Endothelial cell of umbilical vein (primary cell): ENCODE measurements around the gene TIA1. TPM values are rescaled to one million over a fixed set of nuclear protein-coding genes. Genes with fewer than 3 reads are reported as not detected.

Experiments used
- BruUV-seq: library from RNA; stranded (reverse); fragments of 400-500 nt; replicated peaks from 2 replicates; lab custom pipeline; 2021; lab: Mats Ljungman, UMichigan
- CTCF ChIA-PET: fragments of 300-600, 350-600 bp; sonication (Branson Sonifier 250); formaldehyde crosslinking; loops from one replicate; lab custom pipeline; 2021; ENCODE audit warnings: antibody characterized with exemption, inconsistent platforms; lab: Charles Lee
- POLR2A ChIA-PET: fragments of 300-600, 350-600 bp; sonication (Branson Sonifier 250); formaldehyde crosslinking; loops from one replicate; lab custom pipeline; 2021; ENCODE audit warnings: antibody characterized with exemption, inconsistent platforms; lab: Charles Lee
- DNase-seq: peaks from one replicate; pipeline ENCODE4 v3.0.0-alpha.2; 2011; ENCODE audit warnings: low read depth, low spot score
- FAIRE-seq: peaks from 2 replicates; lab custom pipeline; 2011; peaks lifted over from hg19 to GRCh38; lab: Jason Lieb, UNC
- H2AFZ ChIP-seq: 2 replicates; pipeline ENCODE4 v1.6.0; 2012; ENCODE audit warnings: low read depth, low read length, control low read depth, inconsistent platforms
- H3K27ac ChIP-seq: 2 replicates; pipeline ENCODE4 v1.5.1; 2011; ENCODE audit warnings: low read depth, mild to moderate bottlenecking, control low read depth, low read length, moderate library complexity; ENCODE audit not compliant: insufficient read depth
- H3K27me3 ChIP-seq, 2 experiments: 2 replicates each; pipeline versions ENCODE4 v1.6.0 to v1.6.1; 2011; ENCODE audit warnings: low read length in 2 of 2, mixed read lengths in 1 of 2; ENCODE audit not compliant: control insufficient read depth in 2 of 2, insufficient read depth in 2 of 2
- H3K36me3 ChIP-seq, 2 experiments: 2 replicates in 1 of 2; 3 replicates in 1 of 2; pipeline ENCODE4 v1.5.1; 2011; ENCODE audit warnings: low read length in 2 of 2, mild to moderate bottlenecking in 1 of 2, moderate library complexity in 1 of 2; ENCODE audit not compliant: control insufficient read depth in 2 of 2, insufficient read depth in 2 of 2; ENCODE audit errors: extremely low read depth in 1 of 2
- H3K4me1 ChIP-seq: 3 replicates; pipeline ENCODE4 v1.5.1; 2011; ENCODE audit warnings: mild to moderate bottlenecking, low read length; ENCODE audit not compliant: control insufficient read depth, insufficient read depth; ENCODE audit errors: extremely low read depth
- H3K4me2 ChIP-seq: 2 replicates; pipeline ENCODE4 v1.6.1; 2011; ENCODE audit warnings: low read length, control low read depth, mixed read lengths; ENCODE audit not compliant: insufficient read depth
- H3K4me3 ChIP-seq, 3 experiments: fragments of 200-600 bp in 1 of 3; sonication (generic), shearing (Covaris generic) in 1 of 3; replicated peaks in 1 of 3; 2 replicates each; pipeline ENCODE4 v1.5.1; 2011 to 2016; ENCODE audit warnings: control low read depth in 3 of 3, low read length in 3 of 3, mild to moderate bottlenecking in 2 of 3, inconsistent platforms in 1 of 3, low read depth in 1 of 3, moderate library complexity in 1 of 3; ENCODE audit not compliant: insufficient read depth in 1 of 3
- H3K79me2 ChIP-seq: 2 replicates; pipeline ENCODE4 v1.6.0; 2012; ENCODE audit warnings: low read length, inconsistent platforms; ENCODE audit not compliant: control insufficient read depth, insufficient read depth
- H3K9ac ChIP-seq: replicated peaks from 2 replicates; pipeline ENCODE3; 2011; ENCODE audit warnings: low read length, control low read depth; ENCODE audit not compliant: insufficient read depth; ENCODE audit errors: extremely low read depth
- H3K9me1 ChIP-seq: replicated peaks from 3 replicates; pipeline ENCODE4 v1.6.0; 2011; ENCODE audit warnings: mild to moderate bottlenecking, low read length; ENCODE audit not compliant: control insufficient read depth, insufficient read depth; ENCODE audit errors: extremely low read depth
- H3K9me3 ChIP-seq: replicated peaks from 2 replicates; pipeline ENCODE4 v1.5.1; 2012; ENCODE audit warnings: low read length, inconsistent platforms; ENCODE audit not compliant: control insufficient read depth, insufficient read depth
- H4K20me1 ChIP-seq: replicated peaks from 2 replicates; pipeline ENCODE3; 2011; ENCODE audit warnings: mild to moderate bottlenecking, low read length; ENCODE audit not compliant: control insufficient read depth, insufficient read depth; ENCODE audit errors: extremely low read depth
- FOS ChIP-seq: IDR thresholded peaks from 2 replicates; pipeline ENCODE4 v1.6.1; 2011; ENCODE audit warnings: mild to moderate bottlenecking, low read length, moderate library complexity, borderline replicate concordance; ENCODE audit not compliant: insufficient read depth
- POLR2AphosphoS5 ChIP-seq: IDR thresholded peaks from 2 replicates; pipeline ENCODE4 v1.6.1; 2012; ENCODE audit warnings: low read depth, mild to moderate bottlenecking, control low read depth, low read length, moderate library complexity; ENCODE audit not compliant: insufficient read depth
- dilution Hi-C: fragments of 300-500 bp; cut with MboI; formaldehyde crosslinking; loops from one replicate; pipeline ENCODE4 v1.15.0; 2019; ENCODE audit warnings: low sequenced_read_pairs; ENCODE audit not compliant: extremely low pct_ligation_motif_present
- intact Hi-C: fragments of 100-400 bp; cut with micrococcal nuclease; formaldehyde crosslinking; loops from one replicate; pipeline ENCODE4 v1.10.0; 2022
- polyA plus RNA-seq, 4 experiments: library from polyadenylated mRNA; depleted of rRNA in 3 of 4; stranded (reverse) in 3 of 4; unstranded in 1 of 4; fragments of >200 nt; gene quantifications; 2 replicates each; pipeline versions ENCODE4 v1.2.1 to v1.2.3, GENCODE V29; 2011 to 2012; ENCODE audit warnings: missing spikeins in 1 of 4
- total RNA-seq: library from RNA; stranded (reverse); gene quantifications from 2 replicates; pipeline ENCODE4 v1.2.3, GENCODE V29; 2021

TIA1 gene
- total and polyA plus RNA-seq, 2 donors (not counting 3 experiments of a cell fraction or from before 2014, with no cell fraction given), result 60.2 to 163 TPM

GRCh38 chr2:70283500-70284191, 35.2 kb upstream of the TIA1 start:
- ChIA-PET CTCF (interaction anchor here (0.6 to 1.2 kb wide), 2 partner anchors 10 to 980 kb away, joined by 3 to 4 read pairs; partner anchors contain the start of gene SNRPG), POLR2A (no interaction called here)
- no peak for TF ChIP-seq POLR2AphosphoS5
- TF ChIP-seq FOS, result no peak
- BruUV-seq, result no TSS peak
- Histone ChIP-seq H3K9ac (no peak overlapping the region), H2AFZ (no peak overlapping the region), H3K27ac (no peak overlapping the region), H4K20me1 (no peaks in the 10 kb centered on the region), H3K4me1 (no peaks in the 10 kb centered on the region), H3K9me3 (no peaks in the 10 kb centered on the region), H3K27me3 (no peaks in the 10 kb centered on the region), H3K9me1 (no peaks in the 10 kb centered on the region), H3K79me2 (peaks cover 45% of the 10 kb centered on the region), H3K4me2 (no peak overlapping the region), H3K36me3 (peaks cover 9 to 39% of the 10 kb centered on the region in 2 experiments), H3K4me3 (no peak overlapping the region)
- intact Hi-C loops, result no loop called here
- dilution Hi-C loops, result no loop called here
- DNase-seq (no peak), FAIRE-seq (no peak)

GRCh38 chr2:70282439-70282838, 34.0 kb upstream of the TIA1 start:
- no peak for FAIRE-seq
- peaks cover 7 to 28% of the 10 kb centered on the region in 2 experiments for H3K36me3 ChIP-seq
- dilution Hi-C loops, result no loop called here

More at GRCh38 chr2:70282439-70282838, 34.0 kb upstream of the TIA1 start:
- Histone ChIP-seq H3K27ac (no peak overlapping the region), H3K27me3 (no peaks in the 10 kb centered on the region), H3K9me1 (no peaks in the 10 kb centered on the region), H3K9ac (no peak overlapping the region), H3K79me2 (peaks cover 35% of the 10 kb centered on the region), H3K4me3 (no peak overlapping the region), H2AFZ (no peak overlapping the region), H3K4me2 (no peak overlapping the region), H4K20me1 (no peaks in the 10 kb centered on the region), H3K4me1 (no peaks in the 10 kb centered on the region), H3K9me3 (no peaks in the 10 kb centered on the region)
- no TSS peak for BruUV-seq
- POLR2A ChIA-PET, result no interaction called here
- TF ChIP-seq FOS, result no peak
- DNase-seq, result no peak
- CTCF ChIA-PET, result no interaction called here
- intact Hi-C loops, result no loop called here
